Epidermal melanocyte (primary cell): ENCODE results near the gene LARGE2.

ENCODE experiments used
- DNase-seq: peaks from one replicate; pipeline ENCODE4 v3.0.0; 2011; ENCODE audit warnings: low spot score; ENCODE audit not compliant: insufficient read length

The LARGE2 gene

GRCh38 chr11:45928535-45929215 lies 6.2 kb downstream of the LARGE2 start:
- no peak for DNase-seq

DNA sequence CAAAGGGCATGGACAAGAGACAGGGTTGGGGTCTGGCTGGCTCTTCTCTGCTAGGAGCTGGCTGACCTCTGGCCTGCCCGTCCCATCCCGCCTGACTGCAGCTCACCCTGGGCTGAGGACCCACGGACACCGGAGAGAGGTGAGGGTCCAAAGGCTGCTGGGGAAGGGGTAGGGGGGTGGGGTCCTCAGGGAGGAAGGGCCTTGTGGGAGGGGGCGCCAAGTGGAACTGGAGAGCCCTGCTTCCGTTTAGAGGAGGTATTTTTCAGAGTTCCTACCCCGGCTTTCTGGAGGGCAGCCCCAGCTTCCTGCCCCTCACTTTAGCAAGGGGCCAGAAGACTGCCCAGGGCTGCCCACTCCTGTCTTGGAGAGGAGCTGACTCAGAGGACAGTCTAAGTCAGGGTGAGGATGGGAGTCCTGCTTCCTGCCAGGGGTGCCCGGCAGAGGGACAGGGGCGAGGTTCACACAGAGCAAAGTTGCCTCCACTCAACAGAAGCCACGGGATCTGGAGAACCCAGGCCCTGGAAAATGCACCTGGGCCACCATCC lies 7.1 kb downstream of the LARGE2 start:
- no peak for DNase-seq

DNA sequence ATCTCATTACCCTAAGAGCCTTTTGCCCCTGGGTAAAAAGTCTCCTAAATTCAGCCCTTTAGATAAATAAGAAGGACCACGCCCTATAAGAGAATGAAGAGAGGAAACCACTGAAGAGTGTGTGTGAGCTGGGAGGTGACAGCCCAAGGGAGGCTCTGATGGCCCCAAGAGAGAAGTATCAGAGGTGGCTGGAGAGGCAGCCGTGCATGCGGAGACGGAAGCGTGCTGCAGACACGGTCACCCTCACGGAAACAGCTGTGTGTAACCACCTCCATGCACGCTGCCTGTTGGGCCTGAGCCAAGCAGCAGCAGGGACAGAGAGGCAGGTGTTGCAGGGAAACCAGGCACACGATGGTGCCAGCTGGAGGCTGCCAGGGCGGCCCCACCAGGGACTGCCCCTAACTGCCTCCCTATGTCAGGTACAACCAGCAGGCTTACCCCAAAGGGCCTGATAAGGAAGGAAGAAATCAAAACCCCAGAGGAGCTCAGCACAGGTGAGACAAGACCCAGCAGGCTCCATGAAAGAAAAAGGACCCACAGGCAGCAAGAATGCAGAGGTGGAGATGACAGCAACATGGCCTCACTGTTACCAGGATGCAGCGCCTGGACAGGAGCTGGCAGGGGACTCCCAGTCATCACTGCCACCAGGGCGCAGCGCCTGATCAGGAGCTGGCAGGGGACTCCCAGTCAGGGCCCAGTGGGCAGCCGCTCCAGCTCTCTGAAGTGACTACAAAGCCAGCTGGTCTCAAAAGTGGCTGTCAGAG lies 7.8 kb downstream of the LARGE2 start:
- DNase-seq: no peak

DNA sequence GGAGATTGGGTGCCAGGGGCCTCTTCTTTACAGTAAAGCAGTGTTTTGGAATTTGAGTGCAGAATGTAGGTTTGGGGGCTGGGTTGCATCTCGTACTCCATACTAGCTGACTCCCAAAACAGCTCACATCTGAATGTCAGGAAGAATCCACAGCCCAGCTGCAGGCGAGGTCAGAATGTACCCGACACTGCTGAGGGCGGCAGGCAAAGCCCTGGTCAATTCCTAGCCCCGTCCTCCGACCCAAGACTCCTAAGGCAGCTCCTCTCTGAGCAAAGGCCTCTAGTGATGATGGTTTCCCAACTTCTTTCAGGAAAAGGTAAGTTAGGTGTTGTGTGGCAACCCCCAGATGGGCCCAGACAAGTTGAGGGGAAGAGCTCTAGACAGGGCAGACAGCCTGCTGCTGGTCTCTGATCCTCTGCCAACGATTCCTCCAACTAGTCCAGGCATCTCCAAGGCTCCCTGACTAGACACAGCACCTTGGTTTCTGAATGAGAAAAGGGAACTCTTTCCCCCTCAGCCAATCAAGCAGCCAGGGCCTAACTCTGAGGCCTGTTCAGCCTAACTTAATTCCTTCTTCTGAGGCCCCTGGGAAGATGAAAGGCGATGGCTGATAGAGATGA lies 8.6 kb downstream of the LARGE2 start:
- DNase-seq: no peak

GRCh38 chr11:45931739-45932138 lies 9.3 kb downstream of the LARGE2 start:
- no peak for DNase-seq

DNA sequence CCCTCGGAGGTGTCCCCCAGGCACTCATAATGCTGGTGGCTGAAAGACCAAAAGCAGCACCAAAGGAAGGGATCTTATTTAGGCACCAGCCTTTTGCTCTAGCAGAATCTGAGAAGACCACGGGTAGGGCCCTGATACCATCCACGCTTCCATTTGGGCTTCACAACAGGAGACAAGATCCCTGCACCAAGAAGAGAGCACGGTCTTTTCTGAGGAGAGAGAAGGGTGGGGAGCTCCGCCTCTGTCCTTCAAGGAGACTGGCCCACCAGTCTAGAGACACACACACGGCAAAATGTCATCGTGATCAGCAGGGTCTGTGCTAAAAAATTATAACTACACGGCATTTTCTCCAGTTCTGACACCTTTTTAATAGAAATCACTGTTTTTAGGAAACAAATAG lies 9.8 kb downstream of the LARGE2 start:
- no peak for DNase-seq

GRCh38 chr11:45933131-45933831 lies 10.8 kb downstream of the LARGE2 start:
- DNase-seq: no peak

DNA sequence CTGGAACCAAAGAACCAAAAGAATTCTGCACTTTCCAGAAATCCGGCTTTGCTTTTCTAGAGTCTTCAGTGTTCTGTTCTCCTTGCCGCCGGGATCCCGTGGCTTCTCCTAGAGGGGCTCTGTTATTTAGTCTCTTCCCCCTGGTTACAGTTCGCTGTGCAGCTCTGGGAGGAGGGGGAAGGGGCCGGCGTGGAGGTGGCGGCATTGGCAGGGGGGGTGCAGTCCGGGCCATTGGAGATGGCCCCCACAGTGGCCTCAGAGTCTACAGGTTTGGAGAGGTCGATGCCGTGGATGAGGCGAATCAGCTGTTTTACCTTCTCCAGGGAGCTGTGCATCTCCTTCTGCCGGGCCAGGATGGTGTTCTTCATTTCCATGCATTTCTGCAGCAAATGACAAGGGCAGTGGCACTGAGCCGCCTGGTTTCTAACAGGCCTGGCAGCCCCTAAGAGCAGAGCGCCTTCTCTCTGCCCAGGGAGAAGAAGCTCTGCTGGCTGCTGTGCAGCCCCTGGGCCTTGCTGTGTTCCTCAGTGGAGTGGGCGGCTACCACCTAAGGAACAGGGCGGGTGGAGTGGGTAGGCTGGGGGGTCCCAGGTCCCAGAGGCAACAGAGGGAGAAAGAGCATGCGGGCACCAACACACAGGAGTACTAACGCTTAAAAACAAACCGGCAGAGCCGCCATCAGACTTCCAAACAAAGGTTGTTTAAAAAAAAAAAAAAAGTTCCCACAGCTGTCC lies 11.6 kb downstream of the LARGE2 start:
- DNase-seq: no peak

GRCh38 chr11:45934580-45935318 lies 12.3 kb downstream of the LARGE2 start:
- no peak for DNase-seq

DNA sequence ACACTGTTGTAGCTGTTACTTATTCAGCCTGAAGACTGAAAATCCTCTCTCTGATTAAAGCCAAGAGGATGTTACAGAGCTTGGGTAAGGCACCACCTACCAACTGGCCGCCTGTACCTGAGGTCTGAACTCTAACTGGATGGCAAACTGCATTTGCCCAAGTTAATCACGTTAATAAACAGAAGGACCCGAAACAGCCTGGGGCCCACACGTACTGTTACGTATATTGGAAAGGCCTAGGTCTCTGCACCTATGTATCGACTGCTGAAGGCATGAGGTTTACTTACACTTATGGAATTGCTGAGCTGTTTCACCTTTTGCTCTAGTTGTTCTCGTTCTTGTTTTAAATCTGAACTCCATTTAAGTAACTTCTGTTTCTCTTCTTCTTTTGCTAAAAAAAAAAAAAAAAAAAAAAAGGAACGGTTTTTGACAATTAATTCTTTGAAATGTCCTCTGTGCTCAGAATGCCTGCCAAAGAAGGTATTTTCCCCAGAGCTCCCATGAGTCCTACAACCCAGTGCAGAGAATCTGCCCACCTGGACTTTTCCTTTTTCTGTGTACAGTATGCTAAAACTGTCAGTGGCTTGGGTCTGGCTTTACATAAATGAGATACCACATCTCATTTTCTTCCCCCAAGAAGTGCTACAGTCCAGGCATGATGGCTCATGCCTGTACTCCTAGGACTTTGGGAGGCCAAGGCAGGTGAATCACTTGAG lies 13.1 kb downstream of the LARGE2 start:
- DNase-seq: no peak

- DNase-seq: no peak
These were observed 14.1 kb downstream of the LARGE2 start for GRCh38 chr11:45936511-45937054.

- DNase-seq: no peak
These were observed 15.5 kb downstream of the LARGE2 start for GRCh38 chr11:45937916-45938315.

- no peak for DNase-seq
These were observed 17.4 kb downstream of the LARGE2 start for GRCh38 chr11:45939836-45940235.

GRCh38 chr11:45941285-45941684 lies 18.8 kb downstream of the LARGE2 start:
- no peak for DNase-seq

- DNase-seq: no peak
These were observed 19.9 kb downstream of the LARGE2 start for GRCh38 chr11:45942381-45942780.

DNA sequence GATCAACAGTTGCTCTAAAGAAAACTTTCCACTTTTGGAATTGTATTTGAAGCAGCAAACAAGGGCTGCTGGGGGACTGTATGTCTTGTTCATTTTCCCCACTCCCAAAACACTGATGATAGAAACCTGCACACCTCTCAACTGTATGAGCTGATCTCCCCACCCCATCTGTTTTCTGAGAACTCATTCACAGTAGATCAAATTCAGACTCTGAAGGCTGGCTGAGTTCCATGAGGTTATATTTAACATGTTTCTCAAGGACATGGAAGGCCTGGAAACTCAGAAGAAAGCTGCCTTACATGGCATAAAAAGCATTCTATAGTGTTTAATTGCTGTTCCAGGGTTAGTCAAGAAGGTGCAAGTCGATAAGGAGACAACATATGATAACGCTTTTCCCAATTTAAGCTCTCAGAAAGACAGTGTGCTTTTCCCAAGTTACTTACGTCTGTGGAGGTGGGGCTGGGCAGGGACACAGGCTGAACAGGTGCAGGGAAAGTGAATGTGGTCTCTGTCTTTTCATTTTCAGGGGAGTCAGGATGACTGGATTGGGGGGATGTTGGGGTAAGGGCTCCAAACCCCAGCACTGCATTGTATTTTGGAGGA lies 23.0 kb downstream of the LARGE2 start:
- DNase-seq: no peak

GRCh38 chr11:45947885-45948284 lies 25.4 kb downstream of the LARGE2 start:
- DNase-seq: no peak

GRCh38 chr11:45948356-45948755 lies 25.9 kb downstream of the LARGE2 start:
- no peak for DNase-seq

DNA sequence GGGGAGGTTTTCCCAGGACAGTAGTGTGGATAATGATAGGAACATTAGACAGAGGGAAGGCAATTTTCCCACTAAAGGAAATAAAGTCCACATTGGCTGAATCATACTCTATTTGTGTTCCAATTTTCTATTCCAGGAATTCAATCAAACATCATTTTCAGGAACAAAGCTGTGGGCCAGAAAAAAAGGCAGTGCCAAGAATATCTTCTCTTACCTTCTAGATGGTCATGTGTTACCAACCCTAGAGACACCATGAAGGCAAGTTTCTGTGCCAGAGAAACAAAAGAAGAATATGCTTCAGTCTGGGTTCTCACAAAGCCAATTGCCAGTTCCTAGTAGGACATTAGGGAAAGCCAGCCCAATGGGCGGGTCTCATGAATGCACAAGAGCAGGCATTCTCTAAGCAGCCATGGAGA lies 27.5 kb downstream of the LARGE2 start:
- DNase-seq: no peak
